ENCODE data around the gene RERE.

The RERE gene

DNA sequence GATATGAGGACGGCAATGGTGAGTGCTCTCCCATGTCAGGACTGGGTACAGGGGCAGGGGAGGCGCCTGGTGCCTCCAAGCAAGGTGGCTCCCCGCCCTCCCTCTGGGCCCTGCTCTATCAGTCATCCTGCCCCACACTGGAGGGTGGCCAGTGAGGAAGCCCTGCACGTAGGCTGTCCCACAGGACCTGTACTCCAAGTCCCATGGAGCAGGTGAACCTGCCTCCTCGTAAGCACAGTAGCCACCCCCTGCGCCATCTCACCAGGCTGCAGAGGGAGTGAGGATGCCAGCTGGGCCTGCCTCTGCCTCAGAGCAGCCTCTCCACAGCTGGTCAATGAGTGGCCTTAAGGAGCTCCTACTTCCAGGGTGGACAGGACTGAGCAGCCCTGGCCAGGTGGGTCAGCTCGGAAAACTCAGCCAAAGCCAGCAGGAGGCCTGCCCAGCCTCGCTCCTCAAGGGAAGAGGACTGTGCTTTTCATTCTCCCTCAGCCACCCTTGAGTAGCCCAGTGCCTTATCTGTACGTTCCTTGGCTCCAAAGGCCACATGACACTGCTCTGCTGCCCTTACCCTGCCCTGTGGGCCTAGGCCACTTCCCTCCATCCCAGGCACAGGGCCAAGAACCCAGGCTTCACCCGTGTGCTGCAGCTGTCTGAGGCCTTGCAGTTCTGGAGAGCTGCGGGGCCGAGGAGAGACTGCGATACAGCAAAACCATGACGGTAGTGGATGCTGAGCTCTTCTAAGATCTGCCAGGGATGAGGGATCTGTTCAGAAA is 459.9 kb downstream of the RERE start:
- no peak for DNase-seq

DNA sequence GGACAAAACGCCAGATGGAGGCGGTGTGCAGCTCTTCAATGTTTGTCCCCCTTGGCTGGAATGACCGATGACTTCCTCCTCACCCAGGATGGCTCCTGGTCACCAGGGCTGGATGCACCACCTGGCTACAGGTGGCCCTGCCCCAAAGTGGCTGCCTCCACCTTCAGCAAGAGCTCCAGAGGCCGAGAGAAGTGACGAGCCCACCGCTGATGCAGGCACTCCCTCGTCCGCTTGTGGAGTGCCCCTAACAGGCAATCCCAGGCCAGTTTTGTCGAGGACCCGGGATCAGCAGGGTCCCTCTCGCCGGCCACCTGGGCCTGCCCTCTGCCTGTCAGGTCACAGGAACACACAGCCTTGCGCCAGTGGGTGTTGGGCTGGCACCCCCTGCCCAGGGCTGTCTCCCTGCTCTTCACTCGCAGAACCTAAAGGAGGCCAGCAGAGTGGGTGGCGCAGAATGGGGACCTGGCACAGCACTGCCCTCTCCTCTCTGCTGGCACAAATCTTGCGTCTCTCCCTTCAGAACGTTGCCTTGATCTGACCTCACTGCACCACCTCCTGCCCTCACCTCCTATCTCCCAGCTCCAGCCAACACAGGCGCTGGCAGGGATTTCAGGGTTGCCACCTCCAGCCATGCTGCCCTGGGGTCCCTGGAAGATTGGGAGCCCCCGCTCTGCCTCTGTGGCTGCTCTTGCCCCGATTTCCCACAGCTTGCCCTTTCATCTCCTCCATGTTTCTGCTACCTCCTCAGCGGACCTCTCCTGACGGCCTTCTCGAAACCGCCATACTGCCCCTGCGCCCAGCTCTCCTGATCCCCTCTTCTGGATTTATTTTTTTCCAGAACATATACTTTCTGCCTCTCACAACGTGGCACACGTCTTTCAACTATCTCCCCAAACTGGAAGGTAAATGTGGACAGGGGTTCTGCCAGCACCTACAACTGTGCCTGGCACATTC is 460.9 kb downstream of the RERE start:
- DNase-seq: no peak

- no peak for DNase-seq
These were observed 461.8 kb downstream of the RERE start for GRCh38 chr1:8355439-8356255.

DNA sequence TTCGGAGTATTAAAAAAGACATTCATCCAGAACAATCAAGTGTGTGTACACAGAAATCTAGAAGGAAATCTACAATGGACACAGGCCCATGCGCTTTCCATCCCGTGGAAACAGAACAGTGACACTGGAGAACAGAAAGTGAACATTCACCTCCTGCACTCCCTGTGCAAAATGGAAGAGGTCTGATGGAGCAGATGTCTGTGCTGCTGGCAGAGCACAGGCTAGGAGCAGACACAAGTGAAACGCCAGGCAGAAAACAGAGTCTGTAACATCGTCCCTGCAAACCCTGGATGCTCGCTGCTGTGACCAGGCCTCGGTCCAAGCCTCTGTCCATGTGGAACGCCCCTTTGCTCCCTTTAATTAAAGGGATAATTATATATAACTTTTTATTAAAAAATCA is 463.4 kb downstream of the RERE start:
- no peak for DNase-seq

GRCh38 chr1:8352886-8353785 is 464.3 kb downstream of the RERE start:
- no peak for DNase-seq

GRCh38 chr1:8352471-8352845 is 465.0 kb downstream of the RERE start:
- no peak for DNase-seq

DNA sequence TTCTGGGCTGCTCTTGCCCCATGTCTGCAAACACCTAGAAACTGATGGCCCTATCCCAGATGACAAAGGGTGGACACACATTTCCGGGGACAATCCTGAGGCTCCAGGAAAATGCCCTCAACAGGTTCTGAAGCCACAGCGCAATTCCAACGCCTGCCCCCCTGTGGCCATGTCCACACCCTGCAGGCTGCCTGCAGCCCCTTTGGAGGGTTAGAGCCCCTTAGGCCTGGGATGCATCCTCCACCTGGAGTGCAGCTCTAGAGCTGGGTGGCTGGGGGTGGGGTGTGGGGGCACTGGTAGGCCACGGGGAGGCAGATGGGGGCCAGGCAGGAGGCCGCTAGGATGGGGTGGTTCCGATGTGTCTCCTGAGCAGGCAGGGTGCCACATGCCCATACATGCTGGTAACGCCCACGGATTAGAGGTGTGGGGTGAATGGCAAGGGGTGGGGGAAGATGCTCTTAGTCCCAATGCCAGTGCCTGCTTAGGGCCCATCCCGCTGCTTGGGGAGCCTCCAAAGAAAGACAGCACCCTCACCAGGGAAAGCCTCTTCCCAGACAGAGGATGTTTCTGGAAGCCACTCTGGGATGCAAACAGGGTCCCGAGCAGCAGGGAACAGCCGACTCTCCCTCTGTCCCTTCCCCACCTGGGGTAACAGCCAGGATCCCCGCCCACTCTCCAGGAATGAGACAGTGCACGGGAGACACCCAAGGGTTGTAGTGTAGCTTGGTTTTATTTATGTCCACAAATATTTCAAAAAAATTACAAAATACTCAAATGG is 465.6 kb downstream of the RERE start:
- no peak for DNase-seq

DNA sequence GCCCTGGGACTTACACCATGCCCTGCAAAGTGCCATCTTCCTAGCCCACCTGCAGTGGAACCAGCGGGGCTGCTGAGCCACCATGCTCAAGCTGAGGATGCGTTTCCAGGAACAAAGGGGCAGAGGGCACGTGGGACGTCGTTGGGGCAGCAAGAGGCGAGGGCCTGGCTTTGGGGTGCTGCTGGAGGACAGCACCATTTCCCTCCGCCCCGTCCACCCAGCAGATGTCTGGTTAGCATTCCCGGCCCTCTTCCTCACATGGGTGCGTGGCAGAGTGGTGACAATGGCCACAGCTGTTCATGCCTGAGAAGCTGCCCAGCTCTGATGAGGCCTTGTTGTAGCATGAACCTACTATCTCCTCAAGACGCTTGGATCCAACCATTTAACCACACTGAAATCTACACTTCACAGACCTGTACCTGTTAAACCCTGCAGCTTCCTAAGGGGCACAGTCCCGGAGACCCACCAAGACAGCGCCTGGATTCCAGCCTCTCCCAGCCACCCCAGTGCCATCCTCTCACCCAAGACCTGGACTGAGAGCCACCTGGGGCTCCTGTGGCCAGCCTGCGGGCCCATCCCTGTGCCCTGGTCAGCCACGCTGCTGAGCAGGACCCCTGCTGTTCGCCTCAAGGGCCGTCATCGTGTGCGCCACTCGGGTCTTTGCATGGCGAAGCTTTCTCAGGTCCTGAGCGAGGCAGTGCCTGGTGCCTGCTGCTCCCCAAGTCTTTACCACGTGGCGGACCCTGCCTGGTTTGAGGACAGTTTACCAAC is 466.3 kb downstream of the RERE start:
- DNase-seq: no peak

GRCh38 chr1:8349961-8350360 is 467.5 kb downstream of the RERE start:
- no peak for DNase-seq

- no peak for DNase-seq
These were observed 468.0 kb downstream of the RERE start for GRCh38 chr1:8349473-8349865.

DNA sequence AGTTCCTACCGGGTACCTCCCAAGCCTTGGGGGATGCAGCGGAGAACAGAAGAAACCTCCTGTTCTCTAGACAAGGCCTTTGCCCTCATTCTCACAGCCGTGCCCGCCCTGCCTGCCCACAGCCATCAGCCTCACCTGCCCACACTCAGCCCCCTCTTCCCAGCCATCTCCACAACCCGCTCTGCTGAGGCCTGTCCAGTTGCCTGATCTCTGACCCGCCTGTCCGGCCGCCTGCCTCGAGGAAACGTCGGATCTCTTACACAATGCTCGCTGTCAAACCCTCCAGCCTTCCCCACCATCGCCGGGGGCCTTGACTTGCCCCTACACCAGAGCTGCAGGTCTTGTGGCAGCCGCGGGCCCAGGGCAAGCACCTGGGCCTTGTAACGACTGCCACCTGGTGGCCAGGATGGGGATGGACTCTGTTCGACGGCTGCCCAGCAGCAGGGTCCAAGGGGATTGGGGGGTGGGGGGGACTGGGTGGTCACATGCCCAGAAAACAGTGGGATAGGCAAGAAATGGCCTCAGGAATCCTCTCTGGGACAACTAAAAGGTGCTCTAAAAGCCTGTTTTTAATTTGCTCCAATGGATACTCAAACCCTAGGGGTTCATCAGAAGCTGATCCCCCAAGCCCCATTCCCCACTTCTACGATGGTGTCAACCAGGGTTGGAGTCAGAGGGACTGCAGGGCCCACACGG is 468.5 kb downstream of the RERE start:
- peak; percentile 37 to 54 for DNase-seq

GRCh38 chr1:8348047-8348776 is 469.2 kb downstream of the RERE start:
- no peak for DNase-seq

DNA sequence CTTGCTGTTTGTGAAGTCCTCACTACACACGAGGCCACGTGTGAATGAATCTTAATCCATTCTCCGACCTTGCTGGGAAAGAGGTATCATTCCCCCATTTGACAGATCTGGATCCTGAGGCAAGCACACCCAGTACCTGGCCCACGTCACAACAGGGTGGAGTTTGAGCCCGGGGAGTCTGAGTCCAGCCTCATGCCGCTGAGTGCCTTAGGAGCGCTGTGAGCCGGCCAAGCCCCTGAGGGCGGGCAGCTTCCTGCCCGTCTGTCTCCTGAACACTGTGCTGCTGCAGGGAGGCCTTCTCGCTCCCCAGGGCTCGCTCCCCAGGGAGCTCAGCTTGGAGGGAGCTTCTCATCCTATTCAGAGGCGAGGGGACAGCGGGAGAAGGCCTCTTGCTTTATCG is 469.8 kb downstream of the RERE start:
- DNase-seq: no peak

- no peak for DNase-seq
These were observed 471.6 kb downstream of the RERE start for GRCh38 chr1:8345621-8346415.

DNA sequence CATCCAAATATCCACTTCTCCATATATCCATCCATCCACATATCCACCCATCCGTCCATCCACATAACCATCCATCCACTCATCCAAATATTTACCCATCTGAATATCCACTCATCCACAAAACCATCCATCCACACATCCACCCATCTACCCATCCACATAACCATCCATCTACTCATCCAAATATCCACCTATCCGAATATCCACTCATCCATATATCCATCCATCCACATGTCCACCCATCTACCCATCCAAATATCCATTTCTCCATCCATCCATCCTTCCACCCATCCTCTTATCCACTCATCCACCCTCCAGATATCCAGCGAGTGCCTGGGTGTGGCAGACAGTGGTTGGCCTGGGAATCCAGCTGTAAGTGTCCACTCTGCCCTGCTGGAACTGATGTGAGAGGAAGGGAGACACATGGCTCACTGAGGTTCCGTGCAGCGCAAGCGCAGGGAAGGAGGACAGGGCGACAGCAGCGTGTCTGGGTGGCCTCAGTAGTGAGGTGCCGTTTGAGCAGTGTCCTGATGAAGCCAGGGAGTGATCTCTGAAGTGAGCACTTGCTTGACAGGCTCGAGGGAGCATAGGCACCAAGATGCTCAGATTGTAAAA is 472.4 kb downstream of the RERE start:
- DNase-seq: no peak

DNA sequence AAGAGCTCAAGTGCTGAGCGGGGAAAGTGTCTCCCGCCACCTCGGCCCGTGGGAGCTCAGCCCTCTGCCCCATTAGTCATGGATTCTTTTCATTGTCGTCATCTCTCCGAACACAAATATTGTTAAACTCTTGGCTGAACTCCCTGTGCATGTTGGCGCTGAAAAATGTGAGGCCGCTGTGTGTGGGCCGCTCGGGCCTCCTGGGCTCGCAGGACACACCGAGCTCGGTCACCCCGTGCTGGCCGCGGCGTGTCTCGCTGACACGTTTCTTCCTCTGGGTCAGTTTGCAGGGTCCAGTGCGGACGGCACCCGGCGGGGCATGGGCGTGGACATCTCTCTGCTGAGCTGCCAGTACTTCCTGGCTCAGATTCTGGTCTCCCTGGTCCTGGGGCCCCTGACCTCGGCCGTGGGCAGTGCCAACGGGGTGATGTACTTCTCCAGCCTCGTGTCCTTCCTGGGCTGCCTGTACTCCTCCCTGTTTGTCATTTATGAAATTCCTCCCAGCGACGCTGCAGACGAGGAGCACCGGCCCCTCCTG is 473.9 kb downstream of the RERE start:
- DNase-seq: no peak

- no peak for DNase-seq
These were observed 474.4 kb downstream of the RERE start for GRCh38 chr1:8343044-8343443.

Measured in inflammatory macrophage (primary cell).